Liver (tissue), 9 donors: Measurements from ENCODE around the gene MIOX. TPM values are rescaled to one million over a fixed set of nuclear protein-coding genes. Genes with fewer than 3 reads are reported as not detected.

Source experiments
- DNase-seq: peaks from one replicate; pipeline ENCODE4 v3.0.0-alpha.2; 2017; ENCODE audit warnings: low spot score
- H3K27ac ChIP-seq, 2 donors: one replicate each; pipeline ENCODE4 v1.7.0; 2013; ENCODE audit warnings: inconsistent platforms in 2 of 2, low read length in 2 of 2, control low read depth in 1 of 2, low read depth in 1 of 2, mild to moderate bottlenecking in 1 of 2
- H3K27me3 ChIP-seq, 4 donors: one replicate each; pipeline versions ENCODE4 v1.6.1 to v1.7.0; 2013; ENCODE audit warnings: low read length in 3 of 4, inconsistent platforms in 1 of 4, mild to moderate bottlenecking in 1 of 4, moderate library complexity in 1 of 4; ENCODE audit not compliant: control insufficient read depth in 4 of 4, insufficient read depth in 4 of 4
- H3K36me3 ChIP-seq, 4 donors: one replicate each; pipeline versions ENCODE4 v1.6.1 to v1.7.0; 2013; ENCODE audit warnings: low read length in 3 of 4, mild to moderate bottlenecking in 3 of 4, low read depth in 1 of 4, moderate library complexity in 1 of 4; ENCODE audit not compliant: control insufficient read depth in 4 of 4, insufficient read depth in 3 of 4
- H3K4me1 ChIP-seq, 4 donors: one replicate each; pipeline versions ENCODE4 v1.6.1 to v1.7.0; 2013; ENCODE audit warnings: low read length in 3 of 4, mild to moderate bottlenecking in 3 of 4, moderate library complexity in 1 of 4; ENCODE audit not compliant: control insufficient read depth in 4 of 4, insufficient read depth in 4 of 4
- H3K4me3 ChIP-seq, 3 donors: one replicate each; pipeline versions ENCODE4 v1.6.1 to v1.7.0; 2013; ENCODE audit warnings: low read length in 3 of 3, control low read depth in 1 of 3, low read depth in 1 of 3, mild to moderate bottlenecking in 1 of 3
- H3K9ac ChIP-seq, 2 donors: one replicate each; pipeline ENCODE4 v1.7.0; 2013; ENCODE audit warnings: low read length in 2 of 2, mild to moderate bottlenecking in 2 of 2, moderate library complexity in 2 of 2, control low read depth in 1 of 2, low read depth in 1 of 2
- H3K9me3 ChIP-seq, 4 donors: one replicate each; pipeline versions ENCODE4 v1.6.1 to v1.7.0; 2013; ENCODE audit warnings: low read length in 3 of 4; ENCODE audit not compliant: control insufficient read depth in 4 of 4
- ATF3 ChIP-seq: IDR thresholded peaks from 2 replicates; pipeline ENCODE4 v1.6.1; 2016; ENCODE audit warnings: antibody characterized with exemption
- CTCF ChIP-seq: fragments of 150-350 bp; IDR thresholded peaks from 2 replicates; pipeline ENCODE4 v1.5.1; 2017; ENCODE audit warnings: improper control_type of control experiment, low read depth, low read length; ENCODE audit not compliant: missing input control
- EGR1 ChIP-seq, 2 donors: IDR thresholded peaks; 2 replicates each; pipeline ENCODE4 v1.6.1; 2016 to 2018; ENCODE audit warnings: antibody characterized with exemption in 2 of 2, low read depth in 2 of 2
- FOXA1 ChIP-seq: IDR thresholded peaks from 2 replicates; pipeline ENCODE4 v1.6.1; 2016; ENCODE audit warnings: antibody characterized with exemption
- FOXA2 ChIP-seq: IDR thresholded peaks from 2 replicates; pipeline ENCODE4 v1.6.1; 2016; ENCODE audit warnings: antibody characterized with exemption
- GABPA ChIP-seq, 2 donors: IDR thresholded peaks in 1 of 2; conservative IDR thresholded peaks in 1 of 2; 2 replicates each; pipeline ENCODE4 v1.6.1; 2016; ENCODE audit warnings: antibody characterized with exemption in 2 of 2, mild to moderate bottlenecking in 1 of 2, moderate library complexity in 1 of 2
- HNF4A ChIP-seq, 2 donors: conservative IDR thresholded peaks; 2 replicates each; pipeline ENCODE4 v1.6.1; 2016; ENCODE audit warnings: antibody characterized with exemption in 2 of 2, mild to moderate bottlenecking in 2 of 2
- HNF4G ChIP-seq: IDR thresholded peaks from 2 replicates; pipeline ENCODE4 v1.6.1; 2016; ENCODE audit warnings: antibody characterized with exemption
- MAX ChIP-seq: IDR thresholded peaks from 2 replicates; pipeline ENCODE4 v1.6.1; 2016; ENCODE audit warnings: antibody characterized with exemption
- NR2F2 ChIP-seq: IDR thresholded peaks from 2 replicates; pipeline ENCODE4 v1.6.1; 2016; ENCODE audit warnings: antibody characterized with exemption
- RAD21 ChIP-seq, 2 donors: IDR thresholded peaks; 2 replicates each; pipeline ENCODE4 v1.6.1; 2016; ENCODE audit warnings: antibody characterized with exemption in 2 of 2, mild to moderate bottlenecking in 2 of 2
- REST ChIP-seq: IDR thresholded peaks from 2 replicates; pipeline ENCODE4 v1.6.1; 2016; ENCODE audit warnings: antibody characterized with exemption, mild to moderate bottlenecking
- RXRA ChIP-seq, 2 donors: IDR thresholded peaks; 2 replicates each; pipeline ENCODE4 v1.6.1; 2017 to 2018; ENCODE audit warnings: antibody characterized with exemption in 2 of 2, mild to moderate bottlenecking in 1 of 2
- SP1 ChIP-seq: IDR thresholded peaks from 2 replicates; pipeline ENCODE4 v1.6.1; 2018; ENCODE audit warnings: antibody characterized with exemption, mild to moderate bottlenecking
- TAF1 ChIP-seq: conservative IDR thresholded peaks from 2 replicates; pipeline ENCODE4 v1.6.1; 2016; ENCODE audit warnings: antibody characterized with exemption, mild to moderate bottlenecking
- YY1 ChIP-seq: IDR thresholded peaks from 2 replicates; pipeline ENCODE4 v1.6.1; 2016; ENCODE audit warnings: antibody characterized with exemption, mild to moderate bottlenecking
- ZBTB33 ChIP-seq: IDR thresholded peaks from 2 replicates; pipeline ENCODE4 v1.6.1; 2016; ENCODE audit warnings: antibody characterized with exemption
- WGBS: extraction: QIAGEN DNeasy Blood & Tissue Kit; methylation state at CpG from one replicate; pipeline ENCODE4 v1.1.7; 2013; 5-methylcytosine and 5-hydroxymethylcytosine counted together
- polyA plus RNA-seq, 2 donors: library from polyadenylated mRNA; stranded (reverse) in 1 of 2; unstranded in 1 of 2; fragments of 200-250 nt in 1 of 2; fragments of >200 nt in 1 of 2; fragmentation: Nextera tagmentation in 1 of 2; extraction: Ambion mirVana in 1 of 2; gene quantifications; one replicate each; pipeline versions ENCODE4 v1.2.1 to v1.2.3, GENCODE V29; 2013 to 2015
- total RNA-seq, 2 donors: library from RNA; depleted of rRNA; stranded (reverse); fragments of >200 nt; gene quantifications; one replicate each; pipeline ENCODE4 v1.2.3, GENCODE V29; 2014
- donor health status: healthy.
- donor health status: healthy.
- donor health status: healthy.
- donor health status: healthy.
- donor health status: healthy.

Gene MIOX
- total and polyA plus RNA-seq, 4 donors, result not detected

- TF ChIP-seq ZBTB33, result no peak
- no peak for TF ChIP-seq FOXA2
- no peak for TF ChIP-seq YY1
Measured at GRCh38 chr22:50500452-50500851, 13.8 kb downstream of the MIOX start (continued).

GRCh38 chr22:50502096-50502495, 15.4 kb downstream of the MIOX start:
- Histone ChIP-seq H3K36me3 (peaks cover 0 to 21% (median 7%) of the 10 kb centered on the region in 4 donors), H3K27me3 (no peaks in the 10 kb centered on the region), H3K9me3 (no peaks in the 10 kb centered on the region), H3K4me3 (no peak overlapping the region), H3K9ac (no peak overlapping the region), H3K4me1 (peaks cover 5 to 26% (median 24%) of the 10 kb centered on the region in 4 donors), H3K27ac (no peak overlapping the region)
- no peak for TF ChIP-seq FOXA1
- no peak for TF ChIP-seq SP1
- TF ChIP-seq ZBTB33, result no peak
- TF ChIP-seq HNF4G, result no peak
- TF ChIP-seq NR2F2, result no peak
- TF ChIP-seq RAD21 (IDR thresholded peaks at IDR 0.05), result no peak
- no peak for TF ChIP-seq EGR1 (IDR thresholded peaks at IDR 0.05; ENCODE audit: low read depth in 2 of 2)
- TF ChIP-seq RXRA (IDR thresholded peaks at IDR 0.05), result no peak
- no peak for TF ChIP-seq MAX
- TF ChIP-seq ATF3, result no peak
- no peak for TF ChIP-seq HNF4A (conservative IDR thresholded peaks at IDR 0.05)
- no peak for TF ChIP-seq YY1
- TF ChIP-seq GABPA (IDR thresholded peaks at IDR 0.05 in 1 of 2, conservative IDR thresholded peaks at IDR 0.05 in 1 of 2), result no peak
- TF ChIP-seq FOXA2, result no peak
- no peak for TF ChIP-seq REST
- no peak for TF ChIP-seq TAF1
- no peak for TF ChIP-seq CTCF
- 85% methylated on average over 6 of the region's 6 CpGs for WGBS
- DNase-seq, result no peak
